ENCODE data around the gene SPTBN4.
"Not testable (repeated sequence)": the region's sequence is repeated elsewhere in the genome, so short reads cannot be mapped to it uniquely, and the experiment has no call there.

The SPTBN4 gene

DNA sequence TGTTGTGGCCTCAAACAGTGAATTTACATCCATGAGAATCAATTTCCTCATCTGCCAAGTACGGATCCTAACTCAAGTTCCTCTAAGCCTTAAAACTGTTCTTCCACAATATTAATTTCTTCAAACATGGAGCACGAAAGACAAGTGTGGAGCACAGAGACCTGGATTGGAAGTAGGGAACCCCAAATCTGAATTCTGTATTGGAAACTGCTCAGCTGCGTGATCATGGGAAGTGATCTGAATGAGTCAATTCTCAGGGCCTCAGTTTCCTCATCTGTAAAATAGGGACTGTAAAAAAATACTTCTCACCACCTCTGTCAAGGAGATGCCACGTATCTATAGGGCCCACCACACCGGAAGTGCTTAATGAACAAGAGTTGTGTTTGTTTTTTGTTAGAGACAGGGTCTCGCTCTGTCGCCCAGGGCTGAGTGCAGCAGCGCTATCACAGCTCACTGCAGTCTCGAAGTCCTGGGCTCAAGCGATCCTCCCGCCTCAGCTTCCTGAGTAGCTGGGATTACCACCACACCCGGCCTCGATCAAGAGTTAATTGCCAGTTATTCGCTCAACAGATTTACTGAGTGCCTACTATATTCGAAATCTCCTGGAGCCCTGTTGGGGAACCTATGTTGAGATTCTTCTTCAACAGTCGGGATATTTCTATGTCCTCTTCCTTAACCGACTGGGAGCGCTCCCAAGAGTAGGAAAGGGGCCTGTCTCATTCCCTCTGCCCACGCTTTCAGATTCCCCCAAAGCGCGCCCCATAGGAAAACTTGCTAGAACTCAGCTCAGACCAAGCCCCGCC lies 24.3 kb upstream of the SPTBN4 start:
- DNase-seq, result no peak

DNA sequence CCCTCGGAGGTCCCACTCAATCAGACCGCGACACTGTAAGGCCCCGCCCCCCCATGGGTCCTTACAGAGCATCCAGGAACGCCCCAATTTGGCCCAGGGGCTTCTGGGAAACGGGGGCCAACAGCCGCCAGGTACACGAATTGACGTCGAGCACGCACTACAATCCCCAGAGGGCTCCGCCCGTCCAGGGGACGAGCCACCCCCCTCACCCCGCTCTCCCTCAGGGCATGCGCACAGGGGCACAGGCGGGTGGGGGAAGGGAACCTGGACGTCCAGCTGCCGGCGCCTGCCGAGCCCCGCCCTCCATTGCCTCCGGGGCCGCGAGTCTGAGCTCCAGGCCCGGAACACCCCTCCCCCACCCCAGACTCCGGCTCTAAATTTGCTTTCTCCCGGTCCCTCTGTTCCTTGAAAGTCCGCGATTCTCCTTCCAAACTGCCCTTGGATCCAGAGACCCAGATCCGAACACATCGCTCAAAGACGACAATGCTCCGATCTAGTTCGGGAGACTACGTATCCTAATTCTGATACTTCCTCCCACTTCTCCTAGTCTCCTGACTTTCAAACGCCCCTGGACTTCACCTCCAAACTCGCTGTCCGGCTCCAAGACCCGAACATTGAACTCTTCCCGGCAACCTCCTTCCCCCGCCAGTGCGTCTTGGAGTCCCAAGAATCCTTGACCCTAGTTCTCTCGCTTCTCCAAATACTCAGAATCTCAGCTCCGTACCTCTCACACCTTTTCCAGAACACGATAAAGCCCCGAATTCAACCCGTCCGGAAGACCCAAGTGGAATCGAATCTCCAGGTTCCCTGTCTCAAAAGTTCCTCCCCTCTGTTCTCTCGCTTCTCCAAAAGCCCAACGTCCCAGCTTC lies 23.4 kb upstream of the SPTBN4 start:
- peak; percentile 92 to 99 for DNase-seq

DNA sequence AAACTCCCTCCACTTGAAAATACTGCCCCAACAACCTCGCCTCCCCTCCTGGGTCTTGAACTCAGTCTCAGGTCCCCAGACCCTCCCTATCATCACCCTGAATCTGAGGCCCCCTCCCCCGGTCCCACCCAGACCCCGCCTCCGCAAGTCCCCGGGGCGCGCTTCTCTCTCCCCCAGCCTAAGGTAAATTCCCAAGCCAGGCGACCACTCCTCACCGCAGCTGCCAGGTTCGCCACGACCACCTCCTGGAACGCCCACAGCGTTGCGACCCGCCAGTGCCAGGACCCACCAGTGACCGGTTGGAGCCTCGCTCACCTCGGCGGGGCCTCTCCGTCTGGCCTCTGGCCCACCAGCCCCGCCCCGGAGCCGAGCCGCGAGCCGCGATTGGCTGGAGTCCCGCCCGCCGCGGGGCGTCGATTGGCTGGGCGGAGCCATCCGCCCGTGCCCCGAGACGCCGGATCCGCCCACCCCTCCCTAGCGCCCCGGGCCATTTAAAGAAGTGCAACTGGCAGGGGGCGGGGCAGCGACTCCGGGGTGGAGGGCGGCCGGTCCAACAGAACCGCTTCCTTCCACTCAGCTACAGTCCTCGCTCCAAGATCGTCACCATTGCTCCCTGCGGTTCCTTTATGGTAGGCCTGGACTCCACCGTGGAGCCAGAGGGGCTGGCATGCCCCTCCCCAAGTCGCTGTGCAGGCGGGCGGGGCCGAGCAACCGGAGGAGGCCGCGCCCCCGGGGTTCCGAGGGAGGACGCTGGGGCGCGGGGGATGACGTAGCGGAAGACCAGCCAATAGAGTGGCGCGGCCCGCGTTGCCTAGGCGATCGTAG lies 22.6 kb upstream of the SPTBN4 start, which contains the start of gene SERTAD3:
Gene SERTAD3, minus strand, starts transcription at position 336 of the 825 bp plus-strand sequence. CDS start 2,255 bp downstream, outside the sequence.
- peak; percentile 97 to 98 for DNase-seq

DNA sequence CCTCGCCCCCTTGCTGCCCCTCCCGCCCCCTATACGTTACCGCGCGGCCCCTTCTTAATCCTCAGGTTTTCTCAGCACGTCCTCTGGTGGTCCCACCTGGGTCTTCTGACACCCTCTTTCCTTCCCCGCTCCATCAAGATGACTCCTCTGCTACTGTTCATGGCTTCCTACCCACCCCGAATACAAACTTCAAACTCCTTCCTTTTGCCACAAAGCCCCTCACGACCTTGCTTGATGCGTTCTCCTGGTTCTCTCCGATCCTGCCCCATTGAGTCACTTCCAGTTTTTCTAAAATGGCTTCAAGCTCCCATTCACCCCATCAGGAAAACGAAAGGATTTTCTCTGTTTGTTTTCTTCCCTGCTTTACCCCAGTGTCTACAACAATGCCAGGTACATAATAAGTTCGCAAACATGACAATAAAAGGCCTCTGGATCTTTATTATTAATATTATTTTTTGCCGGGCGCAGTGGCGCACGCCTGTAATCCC lies 21.9 kb upstream of the SPTBN4 start:
- DNase-seq, result no peak

DNA sequence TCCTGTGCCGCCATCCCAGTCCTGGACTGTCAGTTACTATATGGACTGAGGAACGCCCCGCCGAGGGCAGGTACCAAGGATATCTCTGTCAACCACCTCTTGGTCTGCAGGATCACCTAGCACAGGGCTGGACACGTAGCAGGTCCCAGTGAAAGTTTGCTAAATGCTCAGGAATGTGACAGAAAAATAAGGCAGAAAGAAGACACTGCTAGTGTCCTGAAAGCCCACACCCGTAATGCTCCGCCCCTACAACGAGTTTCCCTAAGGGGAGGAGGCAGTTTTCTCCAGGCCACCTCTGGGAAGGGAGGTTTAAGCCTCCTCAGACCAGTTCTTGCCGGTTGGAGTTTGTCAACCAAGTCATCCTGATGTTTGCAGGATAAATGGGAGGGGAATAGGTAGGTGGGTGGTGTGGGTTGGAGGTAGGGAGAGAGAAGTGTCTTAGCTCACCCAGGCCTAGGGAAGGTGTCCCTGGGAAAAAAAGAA lies 21.0 kb upstream of the SPTBN4 start:
- no peak for DNase-seq

DNA sequence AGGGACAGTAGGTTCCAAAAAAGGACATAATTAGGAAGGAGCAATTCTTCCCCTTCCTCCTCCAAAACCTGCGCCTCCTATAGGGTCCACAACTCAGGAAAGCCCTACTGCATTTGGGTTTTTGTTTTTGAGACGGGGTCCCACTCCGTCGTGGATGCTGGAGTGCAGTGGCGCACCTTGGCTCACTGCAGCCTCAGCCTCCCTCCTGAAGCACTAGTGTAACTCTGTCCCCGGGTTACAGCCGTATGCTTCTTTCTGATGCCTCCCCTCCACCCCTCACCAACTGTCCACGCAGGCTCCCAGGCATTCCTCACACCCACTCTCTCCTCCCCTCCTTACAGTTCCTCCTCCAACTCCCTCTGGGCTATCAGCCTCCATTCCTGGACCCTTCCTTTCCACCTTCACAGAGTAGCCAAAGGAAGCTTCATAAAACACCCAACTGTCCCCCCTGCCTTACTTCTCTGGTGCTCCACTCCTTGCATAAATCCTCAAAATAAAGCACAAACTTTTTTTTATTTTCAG lies 20.5 kb upstream of the SPTBN4 start:
- DNase-seq, result no peak

DNA sequence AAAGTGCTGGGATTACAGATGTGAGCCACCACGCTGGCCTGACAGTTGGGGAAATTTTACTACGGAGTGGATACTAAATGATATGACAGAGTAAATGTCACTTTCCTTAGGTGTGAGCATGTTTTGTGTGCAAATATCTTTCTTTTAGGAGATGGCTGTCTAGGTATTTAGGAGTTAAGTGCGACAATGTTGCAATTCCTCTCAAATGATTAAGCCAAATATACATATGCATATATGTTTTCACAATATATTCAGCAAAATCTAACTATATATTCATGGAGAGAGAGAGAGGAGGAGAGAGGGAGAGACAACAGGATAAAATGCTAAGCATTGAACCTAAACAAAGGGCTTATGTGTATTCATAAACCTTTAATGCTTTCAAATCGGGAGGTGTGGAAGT lies 17.3 kb upstream of the SPTBN4 start:
- no peak for DNase-seq

DNA sequence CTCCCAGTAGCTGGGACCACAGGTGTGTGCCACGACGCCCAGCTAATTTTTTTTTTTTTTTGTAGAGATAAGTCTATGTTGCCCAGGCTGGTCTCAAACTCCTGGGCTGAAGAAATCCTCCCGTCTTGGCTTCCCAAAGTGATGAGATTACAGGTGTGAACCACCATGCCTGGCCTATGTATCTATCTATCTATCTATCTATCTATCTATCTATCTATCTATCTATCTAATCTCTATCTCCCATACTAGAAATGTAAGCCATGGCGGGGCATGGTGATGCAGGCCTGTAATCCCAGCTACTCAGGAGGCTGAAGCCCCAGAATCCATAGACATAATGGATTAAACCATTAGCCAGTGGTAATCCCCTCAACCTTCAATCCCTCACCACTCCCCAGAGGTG lies 16.1 kb upstream of the SPTBN4 start:
- no peak for DNase-seq

DNA sequence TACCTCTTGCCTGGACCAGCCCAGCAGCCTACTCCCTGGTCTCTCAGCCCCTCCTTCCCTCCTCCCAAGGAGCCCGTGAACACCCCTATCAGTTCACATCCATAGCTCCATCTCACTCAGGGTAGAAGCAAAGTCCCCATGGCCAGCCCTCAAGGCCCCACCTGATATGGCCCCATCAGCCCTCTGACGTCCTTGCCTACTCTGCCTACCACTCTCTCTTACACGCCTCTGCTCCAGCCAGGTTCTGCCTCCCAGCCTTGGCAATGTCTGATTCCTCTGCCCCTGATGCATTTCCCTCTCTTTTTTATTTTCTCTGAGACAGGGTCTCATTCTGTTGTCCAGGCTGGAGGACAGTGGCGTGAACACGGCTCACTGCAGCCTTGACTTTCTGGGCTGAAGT lies 14.8 kb upstream of the SPTBN4 start:
- DNase-seq, result no peak

DNA sequence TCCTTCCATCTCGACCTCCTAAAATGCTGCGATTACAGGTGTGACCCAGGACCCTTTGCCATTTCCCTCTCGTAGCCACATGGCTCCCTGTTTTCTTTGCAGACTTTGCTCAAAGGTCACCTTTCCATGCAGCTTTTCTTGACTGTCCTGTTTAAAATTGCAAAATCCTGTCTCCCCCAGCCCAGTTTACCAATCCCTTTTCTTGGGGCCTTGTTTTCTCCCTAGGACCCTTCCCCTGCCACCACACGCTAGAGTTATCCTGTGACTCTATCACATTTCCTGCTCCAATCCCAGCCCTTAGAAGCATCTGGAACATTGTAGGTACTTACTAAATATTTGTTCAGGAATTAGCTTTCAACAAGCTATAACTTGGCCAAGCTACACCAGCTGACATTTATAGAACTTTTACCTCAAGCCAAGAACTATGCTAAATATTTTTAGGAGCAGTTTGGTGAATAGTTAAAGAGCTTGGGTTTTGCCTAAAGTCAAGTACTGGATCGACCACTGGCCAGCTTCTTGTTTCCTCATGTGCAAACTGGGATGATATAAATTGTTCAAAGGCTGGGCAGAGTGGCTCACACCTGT lies 13.6 kb upstream of the SPTBN4 start:
- DNase-seq, result no peak

DNA sequence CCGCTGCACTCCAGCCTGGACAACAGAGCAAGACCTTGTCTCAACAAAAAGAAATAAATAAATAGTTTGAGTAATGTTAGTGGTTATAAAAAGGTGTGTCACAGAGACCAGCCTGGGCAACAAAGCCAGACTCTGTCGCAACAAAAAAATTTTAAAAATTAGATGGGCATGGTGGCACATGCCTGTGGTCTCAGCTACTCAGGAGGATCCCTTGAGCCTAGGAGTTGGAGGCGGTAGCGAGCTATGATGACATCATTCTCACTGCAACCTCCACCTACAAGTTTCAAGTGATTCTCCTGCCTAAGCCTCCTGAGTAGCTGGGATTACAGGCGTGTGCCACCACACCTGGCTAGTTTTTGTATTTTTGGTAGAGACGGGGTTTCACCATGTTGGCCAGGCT lies 12.9 kb upstream of the SPTBN4 start:
- DNase-seq, result not testable (repeated sequence)

DNA sequence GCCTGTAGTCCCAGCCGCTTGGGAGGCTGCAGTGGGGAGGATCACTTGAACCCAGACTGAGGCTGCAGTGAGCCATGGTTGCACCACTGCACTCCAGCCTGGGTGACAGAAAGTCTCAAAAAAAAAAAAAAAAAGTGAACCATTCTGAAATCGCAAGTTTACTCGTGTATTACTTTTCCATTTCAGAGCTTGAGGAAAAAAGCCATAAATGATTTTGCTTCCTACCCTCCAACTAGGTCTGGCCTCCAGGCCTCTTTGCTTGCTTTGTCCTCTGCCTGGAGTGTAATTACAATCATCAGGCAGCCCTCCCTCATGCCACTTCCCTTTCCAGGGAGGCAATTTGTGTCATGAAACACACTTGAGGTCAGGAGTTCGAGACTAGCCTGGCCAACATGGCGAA lies 9.8 kb upstream of the SPTBN4 start:
- no peak for DNase-seq

DNA sequence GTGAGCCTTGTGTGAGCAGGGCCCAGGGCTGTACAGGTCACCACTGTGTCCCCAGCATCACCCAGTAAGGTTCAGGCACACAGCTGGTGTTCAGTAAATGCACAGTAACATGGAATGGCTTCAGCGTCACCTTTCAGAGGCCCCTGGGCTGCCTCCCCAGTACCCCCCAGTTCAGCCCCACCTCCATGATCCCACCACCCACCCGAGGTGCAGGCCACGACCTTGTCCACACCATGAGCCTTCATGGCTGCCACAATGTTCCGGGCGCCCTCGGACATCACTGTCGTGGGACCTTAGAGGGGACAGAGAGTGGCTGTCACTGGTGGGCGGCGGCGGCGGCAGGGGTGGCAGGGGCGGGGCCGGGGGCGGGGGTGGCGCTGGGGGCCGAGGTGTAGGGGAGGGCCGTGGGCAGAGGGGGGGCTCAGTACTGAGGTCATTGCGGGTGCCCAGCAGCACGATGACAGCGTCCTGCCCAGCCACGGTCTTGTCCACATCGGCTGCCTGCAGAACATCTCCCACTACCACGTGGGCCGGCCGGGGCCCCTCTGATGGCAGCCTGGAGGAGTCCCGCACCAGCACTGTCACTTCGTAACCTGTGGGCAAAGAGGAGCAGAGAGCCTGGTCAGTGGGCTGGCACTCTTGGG lies 8.7 kb upstream of the SPTBN4 start:
- no peak for DNase-seq

DNA sequence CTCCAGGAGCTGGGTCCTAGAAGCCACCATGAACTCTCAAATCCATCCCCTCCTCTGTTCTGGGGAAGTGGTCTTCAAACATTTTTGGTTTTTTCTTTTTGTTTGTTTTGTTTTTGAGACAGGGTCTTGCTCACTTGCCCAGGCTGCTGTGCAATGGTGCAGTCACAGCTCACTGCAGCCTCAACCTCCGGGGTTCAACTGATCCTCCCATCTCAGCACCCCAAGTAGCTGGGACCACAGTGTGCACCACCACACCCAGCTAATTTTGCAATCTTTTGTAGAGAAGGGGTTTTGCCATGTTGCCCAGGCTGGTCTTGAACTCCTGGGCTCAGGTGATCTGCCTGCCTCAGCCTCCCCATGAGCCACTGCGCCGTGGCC lies 8.2 kb upstream of the SPTBN4 start:
- DNase-seq, result no peak

DNA sequence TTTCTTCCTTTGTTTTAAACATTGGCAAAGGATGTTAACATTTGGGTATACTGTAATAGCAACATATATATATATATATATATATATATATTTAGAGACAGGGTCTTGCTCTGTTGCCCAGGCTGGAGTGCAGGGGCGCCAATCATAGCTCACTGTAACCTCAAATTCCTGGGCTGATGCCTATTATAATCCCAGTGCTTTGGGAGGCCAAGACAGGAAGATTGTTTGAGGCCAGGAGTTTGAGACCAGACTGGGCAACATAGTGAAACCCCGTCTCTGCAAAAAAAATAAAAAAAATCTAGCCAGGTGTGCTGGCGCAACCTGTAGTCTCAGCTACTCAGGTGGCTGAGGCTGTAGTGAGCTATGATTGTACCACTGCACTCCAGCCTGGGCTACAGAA lies 6.6 kb upstream of the SPTBN4 start:
- DNase-seq, result no peak

DNA sequence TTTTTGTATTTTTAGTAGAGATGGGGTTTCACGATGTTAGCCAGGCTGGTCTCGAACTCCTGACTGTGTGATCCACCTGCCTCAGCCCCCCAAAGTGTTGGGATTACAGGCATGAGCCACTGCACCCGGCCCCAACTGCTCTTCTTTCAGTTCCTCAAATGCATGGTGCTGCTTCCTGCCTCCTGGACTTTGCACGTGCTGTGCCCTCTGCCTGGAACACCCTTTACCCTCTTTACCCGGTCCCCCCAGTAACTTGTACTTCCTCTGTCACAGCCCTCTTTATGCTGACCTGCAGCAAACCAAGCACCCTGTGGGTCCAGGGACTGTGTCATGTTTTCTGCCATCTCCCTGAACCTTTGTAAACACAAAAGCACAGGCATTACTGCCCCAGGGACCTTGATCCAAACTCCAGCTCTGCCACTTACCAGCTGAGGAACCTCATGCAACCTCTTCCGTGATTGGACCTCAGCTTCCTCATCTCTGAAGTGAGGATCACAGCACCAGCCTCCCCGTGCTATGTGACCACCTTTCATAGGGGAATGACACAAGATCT lies 5.1 kb upstream of the SPTBN4 start:
- no peak for DNase-seq

DNA sequence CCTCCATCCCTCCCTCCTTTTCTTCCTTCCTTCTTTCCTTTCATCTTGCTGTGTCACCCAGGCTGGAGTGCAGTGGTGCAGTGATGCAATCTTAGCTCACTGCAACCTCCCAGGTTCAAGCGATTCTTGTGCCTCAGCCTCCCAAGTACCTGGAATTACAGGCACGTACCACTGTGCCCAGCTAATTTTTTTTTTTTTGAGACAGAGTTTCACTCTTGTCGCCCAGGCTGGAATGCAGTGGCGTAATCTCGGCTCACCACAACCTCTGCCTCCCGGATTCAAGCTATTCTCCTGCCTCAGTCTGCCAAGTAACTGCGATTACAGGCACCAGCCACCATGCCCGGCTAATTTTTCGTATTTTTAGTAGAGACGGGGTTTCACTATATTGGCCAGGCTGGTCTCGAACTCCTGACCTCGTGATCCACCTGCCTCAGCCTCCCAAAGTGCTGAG lies 3.2 kb upstream of the SPTBN4 start:
- not testable (repeated sequence) for DNase-seq

DNA sequence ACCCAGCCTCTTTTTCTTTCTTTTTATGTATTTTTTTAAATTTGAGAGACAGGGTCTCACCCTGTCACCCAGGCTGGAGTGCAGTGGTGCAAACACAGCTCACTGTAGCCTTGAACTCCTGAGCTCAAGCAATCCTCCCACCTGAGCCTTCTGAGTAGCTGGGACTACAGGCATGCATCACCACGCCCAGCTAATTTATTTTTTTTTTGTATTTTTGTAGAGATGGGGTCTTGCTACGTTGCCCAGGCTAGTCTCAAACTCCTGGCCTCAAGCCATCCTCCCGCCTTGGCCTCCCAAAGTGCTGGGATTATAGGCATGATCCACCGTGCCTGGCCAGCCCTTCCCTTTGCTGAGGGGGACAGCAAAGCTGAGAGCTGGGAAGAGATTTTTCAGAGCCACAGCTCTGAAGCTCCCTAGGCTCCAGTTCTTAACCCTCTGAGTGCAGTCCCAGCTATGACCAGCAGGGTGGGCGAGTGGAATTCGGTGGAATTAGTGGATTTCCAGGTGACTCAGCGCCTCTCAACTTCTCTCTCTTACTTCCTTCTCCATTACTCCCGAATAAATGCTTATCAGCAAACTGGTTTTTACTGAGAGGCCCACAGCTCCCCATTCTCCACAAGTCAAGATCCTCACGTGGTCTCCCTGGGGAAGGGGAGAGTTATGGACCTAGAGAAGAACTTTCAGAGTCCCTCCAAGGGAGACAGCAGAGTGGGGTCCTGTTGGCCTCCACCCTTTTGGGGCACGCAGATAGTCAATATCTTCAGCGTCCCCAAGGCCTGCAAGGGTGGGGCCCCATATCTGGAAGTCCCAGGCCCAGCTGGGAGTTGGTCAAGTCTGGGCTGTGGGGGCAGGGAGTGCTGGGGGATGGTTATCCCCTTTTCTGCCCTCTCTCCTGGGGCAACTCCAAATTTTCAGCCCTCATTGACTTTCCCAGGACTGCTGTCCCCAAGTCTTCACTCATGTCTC lies 2.5 kb upstream of the SPTBN4 start:
- peak; percentile 59 to 60 for DNase-seq

DNA sequence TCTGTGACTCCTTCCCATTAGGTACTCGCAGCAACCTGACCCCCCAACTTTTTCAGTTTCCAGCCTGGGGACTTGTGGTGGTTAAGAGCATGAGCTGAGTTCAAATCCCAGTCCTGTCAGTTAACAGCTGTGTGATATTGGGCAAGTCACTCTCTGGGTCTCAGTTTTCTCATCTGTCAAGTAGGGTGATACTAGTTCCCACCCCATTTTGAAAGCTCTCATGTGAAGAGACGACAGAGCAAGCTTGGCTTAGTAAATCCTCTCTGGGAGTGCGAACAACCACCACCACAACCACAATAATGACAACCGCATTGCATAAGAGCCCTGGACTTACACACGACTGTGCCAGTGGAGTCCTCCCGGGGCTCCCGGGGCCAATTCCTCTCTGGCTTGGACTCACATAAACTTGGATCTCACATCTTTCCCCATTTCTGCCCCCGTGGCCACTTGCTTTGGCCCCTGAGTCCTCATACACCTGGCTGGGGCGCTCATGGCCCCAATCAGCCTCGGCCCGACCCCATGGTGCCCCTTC lies 1.7 kb upstream of the SPTBN4 start:
- DNase-seq, result peak in 1 of 2 donors; percentile 6

Measured in hippocampal formation (tissue), 2 donors.